GM19467 (cell line): ENCODE measurements around the gene GAPVD1.
"Not testable (repeated sequence)": the region's sequence is repeated elsewhere in the genome, so short reads cannot be mapped to it uniquely, and the experiment has no call there.

Experiments
- ATAC-seq: cut with Tn5 transposase; IDR thresholded peaks from one replicate; pipeline ENCODE4 v1.9.1; 2021; ENCODE audit warnings: mild to moderate bottlenecking, moderate library complexity; ENCODE audit not compliant: unreplicated experiment

The GAPVD1 gene

GRCh38 chr9:125297917-125298316, 36.3 kb downstream of the GAPVD1 start:
- no peak for ATAC-seq

GRCh38 chr9:125302241-125302640, 40.6 kb downstream of the GAPVD1 start:
- ATAC-seq: no peak

- no peak for ATAC-seq
These were observed 42.6 kb downstream of the GAPVD1 start for GRCh38 chr9:125304273-125304672.

- ATAC-seq: no peak
These were observed 50.8 kb downstream of the GAPVD1 start for GRCh38 chr9:125312411-125312810.

- ATAC-seq: not testable (repeated sequence)
These were observed 54.7 kb downstream of the GAPVD1 start for GRCh38 chr9:125316359-125316758.

- ATAC-seq: no peak
These were observed 56.1 kb downstream of the GAPVD1 start for GRCh38 chr9:125317704-125318103.

GRCh38 chr9:125321496-125321895, 59.9 kb downstream of the GAPVD1 start:
- no peak for ATAC-seq

GRCh38 chr9:125323615-125324014, 62.0 kb downstream of the GAPVD1 start:
- no peak for ATAC-seq

GRCh38 chr9:125325826-125326225, 64.2 kb downstream of the GAPVD1 start:
- no peak for ATAC-seq

GRCh38 chr9:125329978-125330377, 68.4 kb downstream of the GAPVD1 start:
- no peak for ATAC-seq

- no peak for ATAC-seq
These were observed 69.0 kb downstream of the GAPVD1 start for GRCh38 chr9:125330587-125330986.

- no peak for ATAC-seq
These were observed 70.9 kb downstream of the GAPVD1 start for GRCh38 chr9:125332527-125332926.

GRCh38 chr9:125337236-125337635, 75.6 kb downstream of the GAPVD1 start:
- no peak for ATAC-seq

- ATAC-seq: no peak
These were observed 77.3 kb downstream of the GAPVD1 start for GRCh38 chr9:125338929-125339328.

GRCh38 chr9:125341566-125341965, 79.9 kb downstream of the GAPVD1 start:
- no peak for ATAC-seq

GRCh38 chr9:125343518-125344275, 82.1 kb downstream of the GAPVD1 start:
- ATAC-seq: no peak

- no peak for ATAC-seq
These were observed 84.6 kb downstream of the GAPVD1 start for GRCh38 chr9:125346080-125346732.

GRCh38 chr9:125355601-125356000, 94.0 kb downstream of the GAPVD1 start:
- ATAC-seq: no peak

GRCh38 chr9:125356032-125356431, 94.4 kb downstream of the GAPVD1 start:
- ATAC-seq: no peak

GRCh38 chr9:125359011-125359410, 97.4 kb downstream of the GAPVD1 start:
- no peak for ATAC-seq

- ATAC-seq: no peak
These were observed 99.0 kb downstream of the GAPVD1 start for GRCh38 chr9:125360601-125361000.

- no peak for ATAC-seq
These were observed 100.4 kb downstream of the GAPVD1 start for GRCh38 chr9:125361837-125362531.
